ENCODE data around the gene SEL1L3. TPM values are rescaled to one million over a fixed set of nuclear protein-coding genes. Genes with fewer than 3 reads are reported as not detected.

SEL1L3 gene
- total RNA-seq (2016; rRNA removed; fragmentation: Illumina TruSeq; extraction: Trizol) (0.63 and 1.1 TPM in 2 replicates), polyA plus RNA-seq (2011; rRNA removed) (0.28 and 0.37 TPM in 2 replicates), polyA minus RNA-seq (2011; rRNA and poly(A)+ RNA removed; ENCODE audit: low replicate concordance) (1.7 and 66.3 TPM in 2 replicates), Bru-seq, nascent RNA (percentile 28 among the genes with signal in this experiment), BruChase-seq, experiment 1, labeled RNA remaining after a 6-hour chase (percentile 28 among the genes with signal in this experiment), BruChase-seq, experiment 2, labeled RNA remaining after a 2-hour chase (percentile 28 among the genes with signal in this experiment)
- total RNA-seq (2016; cell fraction: cytosol; rRNA removed; fragmentation: Illumina TruSeq; extraction: Trizol; ENCODE audit: low read depth), result 0.20 and 1.7 TPM in 2 replicates
- total RNA-seq (2016; cell fraction: insoluble cytoplasmic fraction; rRNA removed; fragmentation: Illumina TruSeq; extraction: Trizol), result 0.45 and 0.68 TPM in 2 replicates
- 0.59 and 0.65 TPM in 2 replicates for total RNA-seq (2016; cell fraction: membrane; rRNA removed; fragmentation: Illumina TruSeq; extraction: Trizol)
- 1.2 and 1.5 TPM in 2 replicates for total RNA-seq (2016; cell fraction: nucleus; rRNA removed; fragmentation: Illumina TruSeq; extraction: Trizol)
- 0.23 and 0.31 TPM in 2 replicates for polyA plus RNA-seq (2011; cell fraction: cytosol; rRNA removed)
- polyA plus RNA-seq (2011; cell fraction: nucleus; rRNA removed), result 0.39 and 0.69 TPM in 2 replicates
- 0.23 and 1.2 TPM in 2 replicates for polyA plus RNA-seq (2012)
- polyA plus RNA-seq (2016; cell fraction: cytosol; fragmentation: Illumina TruSeq; extraction: Trizol; ENCODE audit: low read depth), result 0.27 TPM in 2 replicates
- polyA plus RNA-seq (2016; cell fraction: insoluble cytoplasmic fraction; fragmentation: Illumina TruSeq; extraction: Trizol; ENCODE audit: low read depth), result 0.36 and 0.53 TPM in 2 replicates
- 0.24 and 0.62 TPM in 2 replicates for polyA plus RNA-seq (2016; cell fraction: membrane; fragmentation: Illumina TruSeq; extraction: Trizol; ENCODE audit: low read depth)
- polyA plus RNA-seq (2016; cell fraction: nucleus; fragmentation: Illumina TruSeq; extraction: Trizol; ENCODE audit: insufficient read depth, low read depth), result 1.2 TPM in 2 replicates
- 0.44 and 1.8 TPM in 2 replicates for polyA minus RNA-seq (2011; cell fraction: cytosol; rRNA and poly(A)+ RNA removed)
- polyA minus RNA-seq (2011; cell fraction: nucleus; rRNA and poly(A)+ RNA removed), result 0.77 and 2.7 TPM in 2 replicates
- long read RNA-seq, experiment 1, result 0 reads
- long read RNA-seq, experiment 2, full-length matches to known transcripts, result 4 of 9 reads
- long read RNA-seq, experiment 2, partial matches to known transcripts, result 4 of 9 reads
- long read RNA-seq, experiment 2, other reads (novel, unspliced or antisense), result 1 of 9 reads

DNA sequence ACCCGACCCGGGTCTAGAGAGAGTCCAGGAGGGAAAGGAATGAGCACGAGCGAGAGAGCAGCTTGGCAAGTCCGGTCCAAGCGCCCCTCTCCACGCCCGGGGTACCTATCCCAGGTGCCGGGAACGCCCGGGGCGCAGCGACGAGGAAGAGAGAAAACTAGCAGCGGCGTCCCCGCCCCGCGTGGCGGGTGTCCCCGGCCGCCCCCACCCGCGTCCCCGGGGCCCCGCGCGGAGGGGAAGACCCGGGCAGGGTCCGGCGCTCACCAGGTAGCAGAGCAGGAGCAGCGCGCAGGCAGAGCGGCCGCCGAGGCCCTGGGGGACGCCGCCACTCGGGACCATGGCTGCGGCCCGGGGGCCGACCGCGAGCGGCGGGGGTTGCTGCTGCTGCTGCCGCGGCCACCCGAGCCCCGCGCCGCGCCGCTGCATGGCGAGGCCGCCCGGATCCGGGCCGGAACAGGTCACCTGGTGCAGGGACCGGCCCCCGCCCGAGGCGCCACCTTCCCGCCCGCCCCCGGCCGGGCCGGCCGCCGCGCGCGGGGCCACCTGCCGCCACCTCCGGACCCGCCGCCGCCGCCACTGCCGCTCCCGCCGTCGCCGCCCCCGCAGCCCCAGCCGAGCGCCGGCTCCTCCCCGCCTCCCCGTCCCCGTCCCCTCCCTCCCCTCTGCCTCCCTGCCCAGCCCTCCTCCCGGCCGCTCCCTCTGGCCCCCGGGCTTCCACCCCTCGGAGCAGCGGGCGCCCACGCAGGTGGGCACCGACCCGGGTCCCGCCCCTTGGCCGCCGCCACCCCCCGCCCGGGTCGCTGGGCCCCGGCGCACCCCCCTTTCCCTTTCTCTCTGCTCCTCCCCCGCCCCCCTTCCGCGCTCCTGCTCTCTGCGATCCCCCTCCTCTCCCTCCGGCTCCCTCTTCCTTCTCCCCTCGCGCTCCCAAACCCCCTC, at the start of gene SEL1L3:
SEL1L3 (minus strand) TSS at position 578 of the 936 bp plus-strand sequence; CDS start at position 426, 152 bp downstream.
- TF ChIP-seq ZNF326 (CRISPR knock-in tag; IDR thresholded peaks at IDR 0.05; ENCODE audit: borderline replicate concordance) (no peak), ATAD3A (CRISPR knock-in tag; IDR thresholded peaks at IDR 0.05) (no peak)
- TF ChIP-seq, protein P1, sequence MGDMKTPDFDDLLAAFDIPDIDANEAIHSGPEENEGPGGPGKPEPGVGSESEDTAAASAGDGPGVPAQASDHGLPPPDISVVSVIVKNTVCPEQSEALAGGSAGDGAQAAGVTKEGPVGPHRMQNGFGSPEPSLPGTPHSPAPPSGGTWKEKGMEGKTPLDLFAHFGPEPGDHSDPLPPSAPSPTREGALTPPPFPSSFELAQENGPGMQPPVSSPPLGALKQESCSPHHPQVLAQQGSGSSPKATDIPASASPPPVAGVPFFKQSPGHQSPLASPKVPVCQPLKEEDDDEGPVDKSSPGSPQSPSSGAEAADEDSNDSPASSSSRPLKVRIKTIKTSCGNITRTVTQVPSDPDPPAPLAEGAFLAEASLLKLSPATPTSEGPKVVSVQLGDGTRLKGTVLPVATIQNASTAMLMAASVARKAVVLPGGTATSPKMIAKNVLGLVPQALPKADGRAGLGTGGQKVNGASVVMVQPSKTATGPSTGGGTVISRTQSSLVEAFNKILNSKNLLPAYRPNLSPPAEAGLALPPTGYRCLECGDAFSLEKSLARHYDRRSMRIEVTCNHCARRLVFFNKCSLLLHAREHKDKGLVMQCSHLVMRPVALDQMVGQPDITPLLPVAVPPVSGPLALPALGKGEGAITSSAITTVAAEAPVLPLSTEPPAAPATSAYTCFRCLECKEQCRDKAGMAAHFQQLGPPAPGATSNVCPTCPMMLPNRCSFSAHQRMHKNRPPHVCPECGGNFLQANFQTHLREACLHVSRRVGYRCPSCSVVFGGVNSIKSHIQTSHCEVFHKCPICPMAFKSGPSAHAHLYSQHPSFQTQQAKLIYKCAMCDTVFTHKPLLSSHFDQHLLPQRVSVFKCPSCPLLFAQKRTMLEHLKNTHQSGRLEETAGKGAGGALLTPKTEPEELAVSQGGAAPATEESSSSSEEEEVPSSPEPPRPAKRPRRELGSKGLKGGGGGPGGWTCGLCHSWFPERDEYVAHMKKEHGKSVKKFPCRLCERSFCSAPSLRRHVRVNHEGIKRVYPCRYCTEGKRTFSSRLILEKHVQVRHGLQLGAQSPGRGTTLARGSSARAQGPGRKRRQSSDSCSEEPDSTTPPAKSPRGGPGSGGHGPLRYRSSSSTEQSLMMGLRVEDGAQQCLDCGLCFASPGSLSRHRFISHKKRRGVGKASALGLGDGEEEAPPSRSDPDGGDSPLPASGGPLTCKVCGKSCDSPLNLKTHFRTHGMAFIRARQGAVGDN (CRISPR knock-in tag; IDR thresholded peaks at IDR 0.05), result 0 out of 2 replicates have a peak, but pooled peaks have one; percentile 10
- TF ChIP-seq, protein P2, sequence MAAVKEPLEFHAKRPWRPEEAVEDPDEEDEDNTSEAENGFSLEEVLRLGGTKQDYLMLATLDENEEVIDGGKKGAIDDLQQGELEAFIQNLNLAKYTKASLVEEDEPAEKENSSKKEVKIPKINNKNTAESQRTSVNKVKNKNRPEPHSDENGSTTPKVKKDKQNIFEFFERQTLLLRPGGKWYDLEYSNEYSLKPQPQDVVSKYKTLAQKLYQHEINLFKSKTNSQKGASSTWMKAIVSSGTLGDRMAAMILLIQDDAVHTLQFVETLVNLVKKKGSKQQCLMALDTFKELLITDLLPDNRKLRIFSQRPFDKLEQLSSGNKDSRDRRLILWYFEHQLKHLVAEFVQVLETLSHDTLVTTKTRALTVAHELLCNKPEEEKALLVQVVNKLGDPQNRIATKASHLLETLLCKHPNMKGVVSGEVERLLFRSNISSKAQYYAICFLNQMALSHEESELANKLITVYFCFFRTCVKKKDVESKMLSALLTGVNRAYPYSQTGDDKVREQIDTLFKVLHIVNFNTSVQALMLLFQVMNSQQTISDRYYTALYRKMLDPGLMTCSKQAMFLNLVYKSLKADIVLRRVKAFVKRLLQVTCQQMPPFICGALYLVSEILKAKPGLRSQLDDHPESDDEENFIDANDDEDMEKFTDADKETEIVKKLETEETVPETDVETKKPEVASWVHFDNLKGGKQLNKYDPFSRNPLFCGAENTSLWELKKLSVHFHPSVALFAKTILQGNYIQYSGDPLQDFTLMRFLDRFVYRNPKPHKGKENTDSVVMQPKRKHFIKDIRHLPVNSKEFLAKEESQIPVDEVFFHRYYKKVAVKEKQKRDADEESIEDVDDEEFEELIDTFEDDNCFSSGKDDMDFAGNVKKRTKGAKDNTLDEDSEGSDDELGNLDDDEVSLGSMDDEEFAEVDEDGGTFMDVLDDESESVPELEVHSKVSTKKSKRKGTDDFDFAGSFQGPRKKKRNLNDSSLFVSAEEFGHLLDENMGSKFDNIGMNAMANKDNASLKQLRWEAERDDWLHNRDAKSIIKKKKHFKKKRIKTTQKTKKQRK (IDR thresholded peaks at IDR 0.05; ENCODE audit: low read length), result no peak

More for the DNA sequence above, at the start of gene SEL1L3:
- Histone ChIP-seq H3K36me3 (replicated peaks in 1 of 2; ENCODE audit: control insufficient read depth in 1 of 2, insufficient read depth in 2 of 2, low read length in 2 of 2) (no peaks in the 10 kb centered on the region), H3K79me2 (ENCODE audit: insufficient read depth, low read length) (no peaks in the 10 kb centered on the region), H3K4me2 (ENCODE audit: low read depth, low read length) (peak within 1 kb of the TSS; percentile 68), H4K20me1 (ENCODE audit: insufficient read depth, low read length) (no peaks in the 10 kb centered on the region), H3K27me3 (ENCODE audit: control insufficient read depth in 1 of 2, insufficient read depth in 2 of 2, low read length in 2 of 2) (peaks cover 6 to 53% of the 10 kb centered on the region in 2 experiments; a peak in 4 of 5 replicates), H3K4me3 (replicated peaks in 1 of 3; ENCODE audit: insufficient read depth in 1 of 3, low read depth in 2 of 3, low read length in 3 of 3) (peak within 1 kb of the TSS; percentile 30 to 64 (median 36); a peak in 4 of 6 replicates), H2AFZ (ENCODE audit: low read length) (no peak within 1 kb of the TSS), H3K9ac (ENCODE audit: insufficient read depth, low read depth, low read length) (no peak within 1 kb of the TSS), H3K27ac (ENCODE audit: extremely low read length, insufficient read depth, low read length) (no peak within 1 kb of the TSS), H3K9me3 (ENCODE audit: low read length) (no peaks in the 10 kb centered on the region), H3K4me1 (ENCODE audit: insufficient read depth, low read length) (0 out of 2 replicates have a peak, but pooled peaks cover 8% of the 10 kb centered on the region)
- POLR2A ChIA-PET, result no interaction called here
- WGBS (ENCODE audit: low lambda C conversion rate), result 8% methylated on average over 35 of the region's 115 CpGs
- intact Hi-C loops (cut with micrococcal nuclease; ENCODE audit: unreplicated experiment) (no loop called here), in situ Hi-C loops (cut with HindIII; ENCODE audit: extremely low pct_ligation_motif_present, low pct_unique_long_range_greater_than_20kb) (no loop called here)
- FAIRE-seq (no peak), ATAC-seq (peak; percentile 44), DNase-seq (ENCODE audit: low spot score) (no peak)
- CTCF ChIA-PET (ENCODE audit: low intra/inter-chr PET ratio, low total read pairs), result no interaction called here
- no TSS peak for BruUV-seq (replicated peaks)

All from HepG2 (cell line).